ENCODE data around the gene CDYL.

CDYL gene

GRCh38 chr6:4940416-4940815 is 164.2 kb downstream of the CDYL start:
- DNase-seq: no peak

- peak; percentile 93 for DNase-seq
Measured at GRCh38 chr6:4941782-4942672, 165.8 kb downstream of the CDYL start.

- no peak for DNase-seq
Measured at GRCh38 chr6:4942673-4943009, 166.4 kb downstream of the CDYL start.

GRCh38 chr6:4943716-4944115 is 167.5 kb downstream of the CDYL start:
- DNase-seq: no peak

- DNase-seq: no peak
Measured at GRCh38 chr6:4944325-4944724, 168.1 kb downstream of the CDYL start.

GRCh38 chr6:4946521-4946920 is 170.3 kb downstream of the CDYL start:
- DNase-seq: no peak

- DNase-seq: no peak
Measured at GRCh38 chr6:4947716-4948115, 171.5 kb downstream of the CDYL start.

GRCh38 chr6:4948781-4949450 is 172.7 kb downstream of the CDYL start:
- DNase-seq: no peak

GRCh38 chr6:4950076-4950475 is 173.9 kb downstream of the CDYL start:
- no peak for DNase-seq

GRCh38 chr6:4950836-4951533 is 174.8 kb downstream of the CDYL start:
- DNase-seq: no peak

- no peak for DNase-seq
Measured at GRCh38 chr6:4953440-4953839, 177.2 kb downstream of the CDYL start.

GRCh38 chr6:4956625-4957024 is 180.4 kb downstream of the CDYL start:
- no peak for DNase-seq

- DNase-seq: no peak
Measured at GRCh38 chr6:4957521-4958231, 181.5 kb downstream of the CDYL start.

GRCh38 chr6:4958624-4959023 is 182.4 kb downstream of the CDYL start:
- no peak for DNase-seq

GRCh38 chr6:4961322-4962168 is 185.3 kb downstream of the CDYL start:
- DNase-seq: no peak

- DNase-seq: no peak
Measured at GRCh38 chr6:4962905-4963304, 186.7 kb downstream of the CDYL start.

GRCh38 chr6:4964675-4965561 is 188.7 kb downstream of the CDYL start:
- no peak for DNase-seq

- DNase-seq: no peak
Measured at GRCh38 chr6:4965562-4966389, 189.6 kb downstream of the CDYL start.

- no peak for DNase-seq
Measured at GRCh38 chr6:4967301-4968030, 191.3 kb downstream of the CDYL start.

All from kidney glomerular epithelial cell (primary cell).